Measurements from ENCODE around the gene ZNF534.
"Not testable (repeated sequence)": the region's sequence is repeated elsewhere in the genome, so short reads cannot be mapped to it uniquely, and the experiment has no call there.

The ZNF534 gene

DNA sequence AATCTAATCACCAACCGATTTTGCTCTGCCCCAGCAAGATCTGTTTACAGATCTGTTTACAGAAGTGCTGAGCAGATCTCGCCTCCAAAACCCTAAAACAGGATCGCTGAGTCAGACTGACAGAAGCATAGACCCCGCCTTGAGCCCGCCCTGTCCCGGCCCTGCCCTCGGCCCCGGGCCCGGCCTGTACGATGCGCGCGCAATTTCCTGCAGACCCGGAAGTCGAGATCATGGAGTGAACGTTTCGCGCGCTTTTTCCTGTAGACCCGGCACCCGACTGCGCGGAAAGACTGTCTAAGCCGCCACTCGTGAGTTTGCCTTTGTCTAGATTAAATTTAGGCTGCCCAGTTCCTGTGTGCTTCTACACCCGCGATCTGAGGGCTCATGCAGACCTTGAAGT, at the start of gene ZNF534:
Gene ZNF534, plus strand, starts transcription at position 212 of the 400 bp plus-strand sequence. CDS start 2,327 bp downstream, outside the sequence.
- DNase-seq = no peak

DNA sequence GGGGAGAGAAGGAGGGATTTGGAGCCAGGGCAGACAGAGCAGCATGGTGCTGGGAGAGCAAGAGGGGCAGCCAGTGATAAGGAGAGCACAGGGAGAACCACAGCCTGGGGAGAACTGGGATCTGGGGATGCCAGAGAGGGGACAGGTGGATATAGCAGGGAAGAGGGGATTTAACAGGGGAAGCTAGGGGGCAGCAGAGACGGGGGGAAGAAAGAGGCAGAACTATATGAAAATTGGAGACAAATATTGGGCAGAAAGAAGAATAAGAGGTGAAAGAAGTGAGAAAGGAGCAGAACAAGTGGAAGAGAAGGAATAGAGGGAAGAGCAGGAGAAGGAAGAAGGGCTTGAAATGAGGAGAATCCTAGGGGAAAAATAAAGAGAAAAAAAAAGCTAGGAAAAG, 37.8 kb upstream of the ZNF534 start:
- DNase-seq = no peak

DNA sequence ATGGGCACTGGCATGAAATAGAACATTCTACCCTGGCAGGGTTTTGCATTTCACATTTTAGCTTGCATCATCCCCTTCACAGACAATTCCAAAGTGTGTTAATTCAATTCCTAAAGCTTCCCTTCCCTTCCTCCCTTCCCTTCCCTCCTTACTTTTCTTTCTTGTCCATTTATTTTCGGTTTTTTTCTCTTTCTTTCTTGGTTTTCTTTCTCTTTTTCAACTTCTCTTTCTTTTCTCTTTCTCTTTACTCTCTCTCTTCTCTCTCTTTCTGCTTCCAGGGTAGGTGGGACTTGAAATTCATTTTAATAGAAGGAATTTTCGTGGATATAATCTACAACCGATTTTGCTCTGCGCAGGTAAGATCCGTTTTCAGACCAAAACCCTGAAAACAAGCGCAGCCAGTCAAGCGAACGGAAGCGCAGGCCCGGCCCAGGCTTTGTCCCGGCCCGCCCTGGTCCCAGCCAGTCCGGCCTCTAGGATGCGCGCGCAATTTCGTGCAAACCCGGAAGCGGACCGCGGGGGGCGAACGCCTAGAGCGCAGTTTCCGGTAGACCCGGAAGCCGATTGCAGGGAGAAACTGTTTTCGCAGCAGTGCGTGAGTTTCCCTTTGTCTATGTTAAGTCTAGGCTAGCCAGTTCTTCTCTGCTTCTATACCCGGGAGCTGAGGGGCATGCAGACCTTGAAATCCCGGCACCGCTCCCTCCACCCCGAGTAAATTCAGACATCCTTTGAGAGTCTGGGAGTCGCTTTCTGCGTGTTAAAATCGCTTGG, 31.5 kb upstream of the ZNF534 start, which contains the start of gene ZNF528:
Gene ZNF528, plus strand, starts transcription at position 540 of the 771 bp plus-strand sequence. CDS start 4,165 bp downstream, outside the sequence.
- peak; percentile 95 to 98 (median 97) for DNase-seq

DNA sequence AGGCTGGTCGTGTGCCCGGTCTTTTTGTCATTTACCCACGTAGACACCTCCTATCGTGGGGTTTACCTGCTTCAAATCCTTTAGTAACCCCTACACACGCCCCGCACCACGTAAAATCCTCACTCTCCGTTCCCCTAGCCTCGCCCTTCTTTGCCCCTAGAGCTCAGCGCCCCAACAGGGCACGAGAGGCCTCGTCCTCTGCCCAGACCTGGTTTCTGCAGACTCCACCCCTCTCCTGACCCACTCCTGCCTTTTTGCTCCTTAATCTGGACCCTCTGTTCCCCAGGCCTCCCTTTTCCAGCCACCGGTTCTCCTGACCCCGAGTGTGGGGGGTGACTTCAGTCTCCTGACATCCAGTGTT, 30.9 kb upstream of the ZNF534 start:
- DNase-seq = peak; percentile 9 to 32 (median 21)

DNA sequence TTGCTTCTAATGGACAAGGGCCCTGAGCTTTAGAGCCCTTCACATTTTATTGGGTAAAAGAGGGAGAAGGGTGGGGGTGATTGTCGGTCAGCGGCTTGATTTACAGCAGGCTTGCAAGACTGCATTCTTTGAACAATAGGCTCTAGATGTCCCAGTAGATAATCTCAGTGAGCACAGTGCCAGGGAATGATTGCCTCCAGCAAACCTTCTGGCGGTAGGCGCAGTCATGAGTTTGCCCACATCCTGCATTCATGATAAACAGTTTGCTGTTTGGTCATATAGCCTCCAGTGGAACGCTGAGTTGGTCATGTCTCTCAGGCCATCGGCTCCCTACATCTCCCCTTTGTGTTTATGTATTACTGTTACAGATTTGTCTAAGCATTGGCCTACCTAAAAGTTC, 18.7 kb upstream of the ZNF534 start:
- no peak for DNase-seq

DNA sequence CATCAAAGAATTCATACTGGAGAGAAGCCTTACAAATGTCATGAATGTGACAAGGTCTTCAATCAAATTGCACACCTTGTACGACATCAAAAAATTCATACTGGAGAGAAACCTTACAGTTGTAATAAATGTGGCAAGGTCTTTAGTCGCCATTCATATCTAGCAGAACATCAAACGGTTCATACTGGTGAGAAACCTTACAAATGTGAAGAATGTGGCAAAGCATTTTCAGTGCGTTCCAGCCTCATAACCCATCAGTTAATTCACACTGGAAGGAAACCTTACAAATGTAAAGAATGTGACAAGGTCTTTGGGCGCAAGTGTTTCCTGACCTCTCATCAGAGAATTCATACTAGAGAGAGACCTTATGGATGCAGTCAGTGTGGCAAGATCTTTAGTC, 13.2 kb upstream of the ZNF534 start:
- DNase-seq = no peak

DNA sequence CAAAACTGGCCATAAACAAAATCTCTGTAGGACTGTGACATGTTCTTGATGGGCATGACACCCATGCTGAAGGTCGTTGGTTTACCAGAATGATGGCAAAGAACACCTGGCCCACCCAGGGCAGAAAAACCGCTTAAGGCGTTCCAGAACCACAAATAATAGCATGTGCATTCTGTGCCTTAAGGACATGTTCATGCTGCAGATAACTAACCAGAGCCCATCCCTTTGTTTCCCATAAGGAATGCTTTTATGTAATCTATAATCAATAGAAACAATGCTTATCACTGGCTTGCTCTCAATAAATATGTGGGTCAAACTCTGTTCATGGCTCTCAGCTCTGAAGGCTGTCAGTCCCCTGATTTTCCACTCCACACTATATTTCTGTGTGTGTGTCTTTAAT, 13.2 kb downstream of the ZNF534 start:
- no peak for DNase-seq

DNA sequence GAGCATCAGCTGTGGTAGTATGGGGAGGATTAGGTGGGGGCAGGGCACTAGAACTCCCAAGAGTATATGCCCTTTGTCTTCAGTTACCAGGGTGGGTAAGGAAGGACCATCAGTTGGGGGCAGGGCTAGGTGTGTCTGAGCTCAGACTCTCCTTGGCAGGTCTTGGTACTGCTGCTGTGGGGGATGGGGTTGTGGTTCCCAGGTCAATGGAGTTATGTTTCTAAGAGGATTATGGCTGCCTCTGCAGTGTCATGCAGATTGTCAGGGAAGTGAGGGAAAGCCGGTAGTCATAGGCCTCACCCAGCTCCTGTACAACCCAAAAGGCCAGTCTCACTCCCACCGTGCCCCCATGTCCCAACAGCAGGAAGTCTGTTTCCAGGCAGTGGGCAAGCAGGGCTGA, 15.6 kb downstream of the ZNF534 start:
- DNase-seq = no peak

DNA sequence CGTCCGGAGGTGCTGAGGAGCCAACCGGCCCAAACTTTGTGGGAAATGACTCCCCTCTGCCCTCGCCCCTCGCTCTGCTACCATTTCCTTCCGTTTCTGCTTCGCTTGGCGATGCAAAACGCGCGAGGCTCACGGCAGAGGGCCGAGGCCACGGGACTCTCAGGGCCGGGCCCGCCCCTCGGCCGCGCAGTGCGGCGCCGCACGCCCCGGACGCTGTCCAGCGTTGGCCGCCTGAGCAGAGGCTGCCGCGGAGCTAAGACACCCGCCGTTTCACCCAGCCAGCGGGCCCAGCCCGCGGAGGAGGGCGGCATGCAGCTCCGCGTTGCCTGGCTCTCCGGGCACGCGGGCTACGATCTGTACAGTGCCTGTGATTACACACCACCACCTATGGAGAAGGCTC, 22.3 kb downstream of the ZNF534 start:
- DNase-seq = no peak

DNA sequence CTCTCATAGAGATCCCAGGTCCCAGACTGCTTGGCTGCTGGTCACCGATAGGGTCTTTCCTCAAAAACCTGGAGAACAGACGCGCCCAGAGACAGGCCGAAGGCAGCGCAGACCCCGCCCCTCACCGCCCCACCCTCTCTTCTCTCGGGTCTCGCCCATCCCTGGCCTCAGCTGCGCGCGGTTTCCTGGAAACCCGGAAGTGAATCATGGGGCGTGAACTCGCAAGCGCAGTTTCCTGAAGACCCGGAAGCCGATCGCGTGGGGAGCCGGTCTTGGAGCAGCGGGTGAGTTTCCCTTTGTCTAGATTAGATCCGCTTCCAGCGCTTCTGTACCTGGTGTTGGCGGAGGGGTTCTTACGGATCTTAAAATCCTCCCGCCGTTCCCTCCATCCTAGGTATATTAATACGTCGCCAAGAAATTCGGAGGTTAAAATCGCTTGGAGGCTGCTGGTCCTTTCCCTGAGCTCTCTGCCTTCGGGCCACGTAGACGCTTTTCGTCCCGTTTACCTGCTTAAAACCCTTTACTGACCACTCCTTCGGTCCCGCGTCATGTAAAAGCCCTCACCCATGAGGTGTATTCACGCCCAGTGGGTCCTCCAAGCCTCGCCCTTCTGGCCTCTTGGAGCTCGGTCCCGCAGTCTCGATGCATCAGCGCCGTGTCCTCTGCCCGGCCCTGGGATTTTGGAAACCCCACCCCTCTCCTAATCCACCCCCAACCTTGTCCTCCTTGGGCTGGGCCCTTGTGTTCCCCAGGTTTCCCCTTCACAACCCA, 24.6 kb downstream of the ZNF534 start, which contains the start of gene ZNF578:
Gene ZNF578, plus strand, starts transcription at position 230 of the 771 bp plus-strand sequence. CDS start 48,293 bp downstream, outside the sequence.
- peak; percentile 62 to 72 (median 66) for DNase-seq

DNA sequence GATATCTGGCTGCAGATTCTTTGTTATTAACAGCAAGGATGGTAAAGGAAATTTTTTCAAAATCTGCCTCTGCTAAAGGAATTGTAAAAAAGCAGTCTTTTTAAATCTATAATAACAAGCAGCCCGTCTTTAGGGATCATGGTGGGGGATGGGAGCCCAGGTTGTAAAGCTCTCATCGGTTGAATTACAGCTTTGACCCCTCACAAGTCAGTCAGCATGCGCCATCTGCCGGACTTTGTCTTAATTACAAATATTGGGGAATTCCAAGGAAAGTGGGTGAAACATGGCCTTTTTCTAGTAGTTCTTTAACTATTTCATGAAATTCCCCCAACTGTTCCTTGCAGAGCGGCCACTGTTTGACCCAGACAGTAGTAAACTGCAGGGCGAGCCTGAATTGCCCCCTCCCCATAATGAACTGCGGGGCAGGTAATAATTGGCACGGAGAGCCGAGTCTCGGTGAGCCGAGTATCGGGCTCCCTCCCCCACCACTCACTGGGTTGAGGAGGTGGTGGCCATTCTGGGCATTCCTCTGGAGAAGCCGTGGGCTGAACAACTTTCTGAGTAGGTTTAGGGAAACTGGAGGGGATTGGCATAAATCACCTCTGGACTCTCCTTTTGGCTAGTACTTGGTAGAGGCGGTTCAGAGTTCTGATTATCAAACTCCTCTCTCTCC, 36.0 kb downstream of the ZNF534 start:
- DNase-seq = no peak

DNA sequence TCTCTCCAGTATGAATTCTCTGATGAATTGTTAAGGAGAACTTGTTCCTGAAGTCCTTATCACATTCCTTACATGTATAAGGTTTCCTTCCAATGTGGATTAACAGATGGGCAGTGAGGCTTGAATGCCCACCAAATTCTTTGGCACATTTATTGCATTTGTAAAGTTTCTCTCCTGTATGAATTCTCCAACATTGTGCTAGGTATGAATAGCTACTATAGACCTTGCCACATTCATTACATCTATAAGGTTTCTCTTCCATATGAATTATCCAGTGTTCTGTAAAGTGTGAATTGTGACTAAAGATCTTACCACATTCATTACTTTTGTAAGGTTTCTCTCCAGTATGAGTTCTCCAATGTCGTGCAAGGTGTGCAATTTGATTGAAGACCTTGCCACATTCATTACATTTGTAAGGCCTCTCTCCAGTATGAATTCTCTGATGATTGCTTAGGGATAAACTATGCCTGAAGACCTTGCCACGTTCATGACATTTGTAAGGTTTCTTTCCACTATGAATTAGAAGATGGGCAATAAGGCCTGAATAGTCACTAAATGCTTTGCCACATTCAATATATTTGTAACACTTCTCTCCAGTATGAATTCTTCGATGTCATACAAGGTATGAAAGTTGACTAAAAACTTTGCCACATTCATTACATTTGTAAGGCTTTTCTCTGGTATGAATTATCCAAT, 44.9 kb downstream of the ZNF534 start:
- DNase-seq = no peak

DNA sequence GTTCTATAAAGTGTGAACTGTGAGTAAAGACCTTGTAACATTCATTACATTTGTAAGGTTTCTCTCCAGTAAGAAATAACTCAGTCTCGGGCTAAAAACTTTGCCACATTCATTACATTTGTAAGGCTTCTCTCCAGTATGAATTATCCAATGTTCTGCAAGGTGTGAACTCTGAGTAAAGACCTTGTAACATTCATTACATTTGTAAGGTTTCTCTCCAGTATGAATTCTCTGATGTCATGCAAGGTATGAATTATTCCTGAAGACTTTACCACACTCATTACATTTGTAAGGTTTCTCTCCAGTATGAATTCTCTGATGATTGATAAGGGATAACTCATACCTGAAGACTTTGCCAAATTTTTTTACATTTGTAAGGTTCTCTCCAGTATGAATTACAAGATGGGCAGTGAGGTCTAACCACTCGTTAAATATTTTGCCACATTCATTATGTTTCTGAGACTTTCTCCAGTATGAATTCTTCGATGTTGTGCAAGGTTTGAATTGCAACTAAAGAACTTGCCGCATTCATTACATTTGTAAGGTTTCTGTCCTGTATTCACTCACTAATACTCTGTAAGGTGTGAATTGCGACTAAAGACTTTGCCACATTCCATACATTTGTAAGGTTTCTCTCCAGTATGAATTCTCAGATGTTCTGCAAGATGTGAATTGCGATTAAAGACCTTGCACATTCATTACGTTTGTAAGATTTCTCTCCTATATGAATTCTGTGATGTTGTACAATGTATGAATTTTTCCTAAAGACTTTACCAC, 45.6 kb downstream of the ZNF534 start:
- DNase-seq = no peak

DNA sequence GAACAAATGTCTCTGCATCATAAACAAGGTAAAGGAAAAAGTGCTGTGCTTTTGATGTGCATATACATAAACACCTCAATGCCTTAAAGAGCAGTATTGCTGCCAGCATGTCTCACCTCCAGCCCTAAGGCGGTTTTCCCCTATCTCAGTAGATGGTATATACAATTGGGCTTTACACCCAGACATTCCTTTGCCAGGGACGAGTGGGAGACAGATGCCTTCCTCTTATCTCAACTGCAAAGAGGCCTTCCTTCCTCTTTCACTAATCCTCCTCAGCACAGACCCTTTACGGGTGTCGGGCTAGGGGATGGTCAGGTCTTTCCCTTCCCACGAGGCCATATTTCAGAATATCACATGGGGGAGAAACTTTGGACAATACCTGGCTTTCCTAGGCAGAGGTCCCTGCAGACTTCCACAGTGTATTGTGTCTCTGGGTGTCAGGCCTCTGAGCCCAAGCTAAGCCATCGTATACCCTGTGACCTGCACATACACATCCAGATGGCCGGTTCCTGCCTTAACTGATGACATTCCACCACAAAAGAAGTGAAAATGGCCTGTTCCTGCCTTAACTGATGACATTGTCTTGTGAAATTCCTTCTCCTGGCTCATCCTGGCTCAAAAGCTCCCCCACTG, 55.3 kb downstream of the ZNF534 start:
- not testable (repeated sequence) for DNase-seq

DNA sequence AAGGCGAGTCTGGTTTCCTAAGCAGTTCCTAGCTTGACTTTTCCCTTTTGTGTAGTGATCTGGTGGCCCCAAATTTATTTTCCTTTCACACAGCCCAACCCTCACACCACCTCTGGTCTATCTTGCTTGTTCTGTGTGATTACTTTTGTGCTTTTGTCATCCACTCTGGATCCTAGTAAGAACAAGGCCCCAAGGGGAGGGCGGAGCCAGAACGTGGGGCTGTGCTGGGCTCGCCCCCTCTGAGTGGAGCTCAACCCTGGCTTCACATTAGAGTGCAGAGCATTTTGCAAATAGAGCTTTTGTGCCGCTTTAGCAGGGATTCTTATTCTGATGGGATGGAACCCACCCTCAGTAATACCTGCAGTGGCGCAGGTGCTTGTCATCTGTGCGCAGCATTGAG, 56.1 kb downstream of the ZNF534 start:
- not testable (repeated sequence) for DNase-seq

DNA sequence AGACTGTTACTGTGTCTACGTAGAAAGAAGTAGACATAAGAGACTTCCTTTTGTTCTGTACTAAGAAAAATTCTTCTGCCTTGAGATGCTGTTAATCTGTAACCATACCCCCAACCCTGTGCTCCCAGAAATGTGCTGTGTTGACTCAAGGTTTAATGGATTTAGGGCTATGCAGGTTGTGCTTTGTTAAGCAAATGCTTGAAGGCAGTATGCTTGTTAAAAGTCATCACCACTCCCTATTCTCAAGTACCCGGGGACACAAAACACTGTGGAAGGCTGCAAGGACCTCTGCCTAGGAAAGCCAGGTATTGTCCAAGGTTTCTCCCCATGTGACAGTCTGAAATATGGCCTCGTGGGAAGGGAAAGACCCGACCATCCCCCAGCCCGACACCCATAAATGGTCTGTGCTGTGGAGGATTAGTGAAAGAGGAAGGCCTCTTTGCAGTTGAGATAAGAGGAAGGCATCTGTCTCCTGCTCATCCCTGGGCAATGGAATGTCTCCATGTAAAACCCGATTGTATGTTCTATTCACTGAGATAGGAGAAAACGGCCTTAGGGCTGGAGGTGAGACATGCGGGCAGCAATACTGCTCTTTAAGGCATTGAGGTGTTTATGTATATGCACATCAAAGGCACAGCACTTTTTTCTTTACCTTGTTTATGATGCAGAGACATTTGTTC, 56.8 kb downstream of the ZNF534 start:
- not testable (repeated sequence) for DNase-seq

DNA sequence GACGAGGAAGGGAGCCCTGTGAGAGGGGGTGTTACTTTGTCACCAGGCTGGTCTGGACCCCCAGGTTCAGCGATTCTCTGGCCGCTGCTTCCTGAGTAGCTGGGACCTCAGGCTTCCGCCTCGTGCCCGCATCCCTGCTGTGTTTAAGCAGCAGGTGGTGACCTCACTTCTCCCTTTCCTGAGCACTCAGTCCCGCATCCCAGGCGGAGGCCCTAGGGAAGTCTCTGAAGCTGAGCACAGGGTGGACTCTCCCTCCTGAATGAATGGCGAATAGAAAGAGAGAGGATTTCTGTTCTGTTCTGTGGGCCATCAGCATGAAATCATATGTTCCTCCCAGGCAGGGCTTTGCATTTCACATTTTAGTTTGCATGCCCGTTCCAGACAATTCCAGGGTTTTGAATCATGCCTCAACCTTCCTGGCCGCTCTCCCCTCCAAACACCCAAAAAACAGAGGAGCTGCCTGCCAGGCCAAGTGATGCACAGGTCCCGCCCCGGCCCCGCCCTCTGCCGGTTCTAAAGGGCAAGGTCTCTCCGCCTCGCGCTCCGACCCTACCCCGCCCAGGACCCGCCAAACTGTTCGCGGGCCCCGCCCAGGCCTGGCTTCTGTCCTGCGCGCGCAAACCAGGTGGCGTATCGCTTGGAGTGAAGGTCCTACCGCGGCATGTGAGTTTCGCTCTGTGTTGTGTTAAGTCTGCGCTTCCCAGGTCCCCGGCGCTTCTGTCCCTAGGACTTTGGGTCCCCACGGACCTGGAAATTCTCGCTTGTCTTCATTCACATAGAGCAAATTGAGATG, 63.4 kb downstream of the ZNF534 start:
- DNase-seq = no peak

DNA sequence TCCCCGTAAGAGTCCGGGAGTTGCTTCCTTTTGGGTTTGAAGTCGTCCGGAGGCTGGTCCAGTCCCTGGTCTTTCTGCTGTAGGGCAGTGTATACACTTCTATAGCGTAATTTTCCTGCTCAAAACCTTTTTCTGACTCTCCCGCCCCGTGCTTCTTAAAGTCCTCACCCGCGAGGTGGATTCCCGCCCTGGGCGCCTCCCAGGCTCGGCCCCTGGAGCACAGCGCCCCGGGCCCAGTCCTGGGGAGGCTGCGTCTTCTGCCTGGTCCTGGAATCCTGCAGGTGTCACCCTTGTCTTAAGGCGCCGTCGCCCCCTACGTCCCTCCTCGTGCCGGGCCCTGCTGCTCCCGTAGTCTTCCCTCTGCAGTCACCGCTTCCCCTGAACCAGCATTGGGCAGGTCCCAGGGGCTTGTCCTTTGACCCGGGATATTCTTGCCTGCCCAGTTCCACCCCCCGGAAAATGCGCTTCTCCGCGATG, 64.1 kb downstream of the ZNF534 start:
- DNase-seq = no peak

DNA sequence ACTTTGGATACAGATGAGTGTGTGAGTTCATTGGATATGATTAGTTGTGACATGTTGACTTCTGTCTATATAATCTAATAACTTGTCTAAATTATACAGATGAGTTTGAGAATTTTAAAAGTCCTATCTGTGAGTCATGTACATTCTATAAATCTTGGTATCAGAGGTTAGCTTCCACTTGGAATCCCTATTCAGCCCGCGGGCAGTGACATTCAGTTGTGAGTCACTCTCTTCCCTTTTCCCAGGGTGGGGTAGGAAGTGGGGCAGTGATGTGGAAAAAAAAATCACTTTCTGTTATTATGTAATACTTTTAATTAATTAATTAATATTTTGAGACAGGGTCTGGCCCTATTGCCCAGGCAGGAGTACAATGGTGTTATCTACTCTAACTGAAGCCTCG, 65.6 kb downstream of the ZNF534 start:
- no peak for DNase-seq

DNA sequence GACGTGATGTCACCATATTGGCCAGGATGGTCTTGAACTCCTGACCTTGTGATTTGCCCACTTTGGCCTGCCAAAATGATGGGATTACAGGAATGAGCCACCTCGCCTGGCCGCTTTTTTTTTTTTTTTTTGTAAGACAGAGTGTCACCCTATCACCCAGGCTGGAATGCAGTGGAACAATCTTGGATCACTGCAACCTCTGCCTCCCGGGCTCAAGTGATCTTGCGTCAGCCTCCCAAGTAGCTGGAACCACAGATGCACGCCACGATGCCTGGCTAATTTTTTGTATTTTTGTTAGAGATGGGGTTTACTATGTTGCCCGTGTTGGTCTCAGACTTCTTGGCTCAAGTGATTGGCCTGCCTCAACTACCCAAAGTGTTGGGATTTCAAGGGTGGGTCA, 69.6 kb downstream of the ZNF534 start:
- DNase-seq = no peak

Data from suppressor macrophage treated with lipopolysaccharide for 1 hour (primary cell).